ENCODE measurements around the gene LZTR1. TPM values are rescaled to one million over a fixed set of nuclear protein-coding genes. Genes with fewer than 3 reads are reported as not detected.

The LZTR1 gene
- total and polyA plus RNA-seq, 2 of the 8 experiments (the other 6 are each of a cell fraction or from before 2014, with no cell fraction given): 22.3 to 31.0 TPM

DNA sequence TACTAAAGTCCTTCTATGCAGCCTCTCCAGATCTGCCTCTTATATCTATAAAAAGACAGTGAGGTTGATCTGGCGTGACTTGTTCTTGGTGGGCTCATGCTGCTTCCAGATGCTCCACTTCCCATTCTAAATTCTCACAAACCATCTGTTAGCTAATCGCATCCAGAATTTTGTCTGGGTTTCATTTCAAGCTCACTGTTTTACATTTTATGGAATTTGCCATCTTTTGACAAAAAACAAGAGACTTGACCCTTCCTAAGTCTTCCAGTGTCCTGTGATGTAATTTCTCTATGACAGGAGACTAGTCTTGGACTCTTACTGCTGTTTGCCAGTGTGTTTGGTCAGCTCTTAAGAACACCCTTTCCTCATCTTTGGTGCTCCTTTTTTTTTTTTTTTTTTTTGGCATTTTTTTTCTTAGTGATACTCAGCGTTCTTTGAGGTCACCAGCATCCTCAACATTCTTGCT is 41.9 kb upstream of the LZTR1 start (continued):
- TF ChIP-seq BCL11A (IDR thresholded peaks at IDR 0.05; ENCODE audit: low read depth in 2 of 2, low read length in 2 of 2): no peak
